ENCODE results near the gene AK3.

GRCh38 chr9:4732890-4733289 lies 8.1 kb downstream of the AK3 start:
- TF ChIP-seq CTCF (conservative IDR thresholded peaks at IDR 0.05; ENCODE audit: low read length) (no peak), EZH2phosphoT487 (IDR thresholded peaks at IDR 0.05; ENCODE audit: borderline replicate concordance, low read depth, low read length) (no peak)
